ENCODE results near the gene MKLN1. TPM values are rescaled to one million over a fixed set of nuclear protein-coding genes. Genes with fewer than 3 reads are reported as not detected.

MKLN1 gene
- total and polyA plus RNA-seq, 2 donors (not counting 1 experiment from before 2014, with no cell fraction given): 8.5 to 68.4 TPM

GRCh38 chr7:131489196-131489595 is 161.5 kb downstream of the MKLN1 start:
- H3K4me3 ChIP-seq (ENCODE audit: control extremely low read depth in 1 of 5, extremely low read depth in 1 of 5, insufficient read depth in 1 of 5, low read depth in 2 of 5, low read length in 4 of 5): no peak overlapping the region
- H3K36me3 ChIP-seq (replicated peaks in 1 of 2; ENCODE audit: control extremely low read depth in 1 of 2, control insufficient read depth in 1 of 2, extremely low read depth in 1 of 2, insufficient read depth in 2 of 2, low read length in 1 of 2): peaks cover 0 to 12% of the 10 kb centered on the region in 2 experiments
- Mint-ChIP-seq H3K27ac (no peak overlapping the region), H3K4me1 (no peaks in the 10 kb centered on the region), H3K27me3 (no peaks in the 10 kb centered on the region), H3K4me3 (no peak overlapping the region), H3K9me3 (ENCODE audit: insufficient read depth) (no peaks in the 10 kb centered on the region)
- ChIA-PET CTCF (no interaction called here), POLR2A (no interaction called here)
- no peak overlapping the region for H3K4me2 ChIP-seq (replicated peaks; ENCODE audit: low read depth, low read length, poor library complexity, severe bottlenecking)
- TF ChIP-seq CTCF (IDR thresholded peaks at IDR 0.05) (no peak), EZH2 (IDR thresholded peaks at IDR 0.05; ENCODE audit: borderline replicate concordance, insufficient read depth, low read depth, low read length, poor library complexity, severe bottlenecking) (no peak)
- no peaks in the 10 kb centered on the region for H3K27me3 ChIP-seq (replicated peaks in 1 of 4; ENCODE audit: control extremely low read depth in 1 of 4, control insufficient read depth in 3 of 4, insufficient read depth in 4 of 4, low read length in 3 of 4)
- no CpG with 5 or more reads among the region's 1 CpG for WGBS (ENCODE audit: insufficient coverage)
- DNase-seq (no peak), ATAC-seq (ENCODE audit: low read depth) (no peak)
- no peak overlapping the region for H3K9ac ChIP-seq (ENCODE audit: low read length)
- H3K9me3 ChIP-seq (ENCODE audit: control extremely low read depth in 1 of 3, control insufficient read depth in 2 of 3, insufficient read depth in 1 of 3, low read length in 2 of 3): no peaks in the 10 kb centered on the region
- H3K4me1 ChIP-seq (ENCODE audit: control insufficient read depth in 2 of 2, insufficient read depth in 2 of 2, low read length in 2 of 2): no peaks in the 10 kb centered on the region
- H3K79me2 ChIP-seq (ENCODE audit: control insufficient read depth, insufficient read depth, low read length): no peaks in the 10 kb centered on the region
- H4K20me1 ChIP-seq (ENCODE audit: control insufficient read depth, insufficient read depth, low read length, poor library complexity, severe bottlenecking): no peaks in the 10 kb centered on the region
- intact Hi-C loops (cut with micrococcal nuclease): no loop called here
- no peak overlapping the region for H2AFZ ChIP-seq (ENCODE audit: insufficient read depth, low read depth, low read length, poor library complexity, severe bottlenecking)
- no peak overlapping the region for H3K27ac ChIP-seq (ENCODE audit: low read length in 2 of 2)

- no peak overlapping the region for H3K27ac Mint-ChIP-seq
- no peaks in the 10 kb centered on the region for H3K9me3 Mint-ChIP-seq (ENCODE audit: insufficient read depth)
- no peak overlapping the region for H2AFZ ChIP-seq (ENCODE audit: insufficient read depth, low read depth, low read length, poor library complexity, severe bottlenecking)
- H3K79me2 ChIP-seq (ENCODE audit: control insufficient read depth, insufficient read depth, low read length): no peaks in the 10 kb centered on the region
- peaks cover 0 to 9% of the 10 kb centered on the region in 2 experiments for H3K36me3 ChIP-seq (replicated peaks in 1 of 2; ENCODE audit: control extremely low read depth in 1 of 2, control insufficient read depth in 1 of 2, extremely low read depth in 1 of 2, insufficient read depth in 2 of 2, low read length in 1 of 2)
- POLR2A ChIA-PET: no interaction called here
- H4K20me1 ChIP-seq (ENCODE audit: control insufficient read depth, insufficient read depth, low read length, poor library complexity, severe bottlenecking): no peaks in the 10 kb centered on the region
- no peaks in the 10 kb centered on the region for H3K4me1 Mint-ChIP-seq
- H3K4me3 ChIP-seq (ENCODE audit: control extremely low read depth in 1 of 5, extremely low read depth in 1 of 5, insufficient read depth in 1 of 5, low read depth in 2 of 5, low read length in 4 of 5): no peak overlapping the region
- DNase-seq: no peak
- no peak overlapping the region for H3K9ac ChIP-seq (ENCODE audit: low read length)
- no peak overlapping the region for H3K27ac ChIP-seq (ENCODE audit: low read length in 2 of 2)
- no CpG with 5 or more reads among the region's 4 CpGs for WGBS (ENCODE audit: insufficient coverage)
- H3K4me2 ChIP-seq (replicated peaks; ENCODE audit: low read depth, low read length, poor library complexity, severe bottlenecking): no peak overlapping the region
- H3K27me3 ChIP-seq (replicated peaks in 1 of 4; ENCODE audit: control extremely low read depth in 1 of 4, control insufficient read depth in 3 of 4, insufficient read depth in 4 of 4, low read length in 3 of 4): no peaks in the 10 kb centered on the region
- CTCF ChIA-PET: no interaction called here
- no peaks in the 10 kb centered on the region for H3K9me3 ChIP-seq (ENCODE audit: control extremely low read depth in 1 of 3, control insufficient read depth in 2 of 3, insufficient read depth in 1 of 3, low read length in 2 of 3)
- H3K4me3 Mint-ChIP-seq: no peak overlapping the region
- no peaks in the 10 kb centered on the region for H3K27me3 Mint-ChIP-seq
- H3K4me1 ChIP-seq (ENCODE audit: control insufficient read depth in 2 of 2, insufficient read depth in 2 of 2, low read length in 2 of 2): no peaks in the 10 kb centered on the region
- no peak for TF ChIP-seq CTCF (IDR thresholded peaks at IDR 0.05)
- TF ChIP-seq EZH2 (IDR thresholded peaks at IDR 0.05; ENCODE audit: borderline replicate concordance, insufficient read depth, low read depth, low read length, poor library complexity, severe bottlenecking): no peak
- no peak for ATAC-seq (ENCODE audit: low read depth)
- intact Hi-C loops (cut with micrococcal nuclease): no loop called here
Measured at GRCh38 chr7:131489881-131490280, 162.2 kb downstream of the MKLN1 start.

Measured in B cell (primary cell).